ENCODE data around the gene SLC4A3.

DNA sequence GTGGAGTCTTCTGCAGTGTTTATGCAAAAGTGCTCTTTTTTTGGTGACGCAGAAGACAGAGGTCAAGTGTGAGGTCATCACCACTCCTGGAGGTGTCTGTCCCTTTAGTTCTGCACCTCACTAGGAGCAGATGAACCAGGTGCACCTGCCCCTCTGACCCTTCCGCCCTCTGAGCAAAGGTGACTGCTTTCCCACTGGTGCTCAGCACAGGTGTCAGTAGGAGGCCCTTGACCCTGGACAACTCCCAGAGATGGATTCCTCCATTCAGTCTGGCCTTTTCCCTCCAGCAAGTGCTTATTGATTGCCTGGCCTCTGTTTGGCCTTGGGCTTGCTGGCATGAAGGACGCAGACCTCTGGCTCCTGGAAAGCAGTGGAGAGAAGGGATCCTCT, 8.7 kb upstream of the SLC4A3 start:
- TF ChIP-seq EZH2phosphoT487 (IDR thresholded peaks at IDR 0.05; ENCODE audit: low read depth) = no peak
- TF ChIP-seq, protein P1, sequence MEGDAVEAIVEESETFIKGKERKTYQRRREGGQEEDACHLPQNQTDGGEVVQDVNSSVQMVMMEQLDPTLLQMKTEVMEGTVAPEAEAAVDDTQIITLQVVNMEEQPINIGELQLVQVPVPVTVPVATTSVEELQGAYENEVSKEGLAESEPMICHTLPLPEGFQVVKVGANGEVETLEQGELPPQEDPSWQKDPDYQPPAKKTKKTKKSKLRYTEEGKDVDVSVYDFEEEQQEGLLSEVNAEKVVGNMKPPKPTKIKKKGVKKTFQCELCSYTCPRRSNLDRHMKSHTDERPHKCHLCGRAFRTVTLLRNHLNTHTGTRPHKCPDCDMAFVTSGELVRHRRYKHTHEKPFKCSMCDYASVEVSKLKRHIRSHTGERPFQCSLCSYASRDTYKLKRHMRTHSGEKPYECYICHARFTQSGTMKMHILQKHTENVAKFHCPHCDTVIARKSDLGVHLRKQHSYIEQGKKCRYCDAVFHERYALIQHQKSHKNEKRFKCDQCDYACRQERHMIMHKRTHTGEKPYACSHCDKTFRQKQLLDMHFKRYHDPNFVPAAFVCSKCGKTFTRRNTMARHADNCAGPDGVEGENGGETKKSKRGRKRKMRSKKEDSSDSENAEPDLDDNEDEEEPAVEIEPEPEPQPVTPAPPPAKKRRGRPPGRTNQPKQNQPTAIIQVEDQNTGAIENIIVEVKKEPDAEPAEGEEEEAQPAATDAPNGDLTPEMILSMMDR (IDR thresholded peaks at IDR 0.05; ENCODE audit: low read depth, low read length) = no peak

Data from OCI-LY3 (cell line).